Ishikawa (cell line): ENCODE data around the gene GHITM.

Source experiments
- EP300 ChIP-seq: IDR thresholded peaks from 2 replicates; pipeline ENCODE4 v1.6.1; 2012; ENCODE audit warnings: borderline replicate concordance
- TF ChIP-seq, protein P1 (sequence below): IDR thresholded peaks from 2 replicates; pipeline ENCODE4 v1.6.1; 2012; ENCODE audit warnings: low read depth, mild to moderate bottlenecking
- TF ChIP-seq, protein P2 (sequence below): IDR thresholded peaks from 2 replicates; pipeline ENCODE4 v1.6.1; 2012

GRCh38 chr10:84181631-84182030, 42.3 kb downstream of the GHITM start:
- TF ChIP-seq, protein P1, sequence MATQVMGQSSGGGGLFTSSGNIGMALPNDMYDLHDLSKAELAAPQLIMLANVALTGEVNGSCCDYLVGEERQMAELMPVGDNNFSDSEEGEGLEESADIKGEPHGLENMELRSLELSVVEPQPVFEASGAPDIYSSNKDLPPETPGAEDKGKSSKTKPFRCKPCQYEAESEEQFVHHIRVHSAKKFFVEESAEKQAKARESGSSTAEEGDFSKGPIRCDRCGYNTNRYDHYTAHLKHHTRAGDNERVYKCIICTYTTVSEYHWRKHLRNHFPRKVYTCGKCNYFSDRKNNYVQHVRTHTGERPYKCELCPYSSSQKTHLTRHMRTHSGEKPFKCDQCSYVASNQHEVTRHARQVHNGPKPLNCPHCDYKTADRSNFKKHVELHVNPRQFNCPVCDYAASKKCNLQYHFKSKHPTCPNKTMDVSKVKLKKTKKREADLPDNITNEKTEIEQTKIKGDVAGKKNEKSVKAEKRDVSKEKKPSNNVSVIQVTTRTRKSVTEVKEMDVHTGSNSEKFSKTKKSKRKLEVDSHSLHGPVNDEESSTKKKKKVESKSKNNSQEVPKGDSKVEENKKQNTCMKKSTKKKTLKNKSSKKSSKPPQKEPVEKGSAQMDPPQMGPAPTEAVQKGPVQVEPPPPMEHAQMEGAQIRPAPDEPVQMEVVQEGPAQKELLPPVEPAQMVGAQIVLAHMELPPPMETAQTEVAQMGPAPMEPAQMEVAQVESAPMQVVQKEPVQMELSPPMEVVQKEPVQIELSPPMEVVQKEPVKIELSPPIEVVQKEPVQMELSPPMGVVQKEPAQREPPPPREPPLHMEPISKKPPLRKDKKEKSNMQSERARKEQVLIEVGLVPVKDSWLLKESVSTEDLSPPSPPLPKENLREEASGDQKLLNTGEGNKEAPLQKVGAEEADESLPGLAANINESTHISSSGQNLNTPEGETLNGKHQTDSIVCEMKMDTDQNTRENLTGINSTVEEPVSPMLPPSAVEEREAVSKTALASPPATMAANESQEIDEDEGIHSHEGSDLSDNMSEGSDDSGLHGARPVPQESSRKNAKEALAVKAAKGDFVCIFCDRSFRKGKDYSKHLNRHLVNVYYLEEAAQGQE, result no peak
- TF ChIP-seq, protein P2, sequence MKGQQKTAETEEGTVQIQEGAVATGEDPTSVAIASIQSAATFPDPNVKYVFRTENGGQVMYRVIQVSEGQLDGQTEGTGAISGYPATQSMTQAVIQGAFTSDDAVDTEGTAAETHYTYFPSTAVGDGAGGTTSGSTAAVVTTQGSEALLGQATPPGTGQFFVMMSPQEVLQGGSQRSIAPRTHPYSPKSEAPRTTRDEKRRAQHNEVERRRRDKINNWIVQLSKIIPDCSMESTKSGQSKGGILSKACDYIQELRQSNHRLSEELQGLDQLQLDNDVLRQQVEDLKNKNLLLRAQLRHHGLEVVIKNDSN, result no peak
- TF ChIP-seq EP300, result no peak
